GM18951 (cell line): Measurements from ENCODE around the gene FAT1.

ENCODE experiments used
- POLR2A ChIP-seq: IDR thresholded peaks from 4 replicates; pipeline ENCODE4 v1.6.1; 2011; ENCODE audit warnings: mild to moderate bottlenecking; ENCODE audit not compliant: insufficient read length, insufficient read depth; ENCODE audit errors: extremely low read depth
- in situ Hi-C: fragments of 300-500 bp; cut with MboI; formaldehyde crosslinking; loops from one replicate; pipeline ENCODE4 v1.12.0; 2022; ENCODE audit warnings: low sequenced_read_pairs, mixed read lengths, inconsistent platforms; ENCODE audit not compliant: unreplicated experiment

The FAT1 gene

DNA sequence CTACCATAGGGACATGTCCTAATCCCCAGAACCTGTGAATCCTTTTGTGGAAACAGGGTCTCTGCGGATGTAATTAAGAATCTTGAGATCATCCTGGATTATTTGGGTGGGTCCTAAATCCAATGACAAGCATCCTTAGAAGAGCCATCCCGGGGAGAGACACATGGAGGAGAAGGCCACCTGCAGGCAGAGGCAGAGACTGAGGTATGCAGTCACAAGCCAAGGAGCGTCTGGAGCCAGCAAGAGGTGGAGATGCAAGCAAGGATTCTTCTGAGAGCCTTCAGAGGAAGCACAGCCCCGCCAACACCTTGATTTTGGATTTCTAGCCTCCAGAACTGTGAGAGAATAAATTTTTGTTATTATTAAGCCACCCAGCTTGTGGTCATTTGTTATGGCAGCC, 13.8 kb upstream of the FAT1 start:
- in situ Hi-C loops, result no loop called here
- no peak for TF ChIP-seq POLR2A

DNA sequence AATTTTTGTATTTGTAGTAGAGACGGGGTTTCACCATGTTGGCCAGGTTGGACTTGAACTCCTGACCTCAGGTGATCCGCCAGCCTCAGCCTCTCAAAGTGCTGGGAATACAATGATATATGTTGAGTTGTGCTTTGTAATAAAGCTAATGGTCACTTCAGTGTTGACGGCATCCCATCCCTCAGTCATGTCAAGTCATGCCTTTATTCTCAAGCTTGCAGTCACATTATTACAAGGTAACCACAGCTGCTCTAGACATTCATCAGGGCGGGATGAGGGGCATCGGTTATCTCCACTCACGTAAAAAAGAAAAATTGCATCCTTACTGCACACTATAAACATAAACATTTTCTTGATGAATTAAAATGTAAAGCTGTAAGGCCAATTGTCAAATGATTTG, 12.8 kb upstream of the FAT1 start:
- no peak for TF ChIP-seq POLR2A
- in situ Hi-C loops, result no loop called here

DNA sequence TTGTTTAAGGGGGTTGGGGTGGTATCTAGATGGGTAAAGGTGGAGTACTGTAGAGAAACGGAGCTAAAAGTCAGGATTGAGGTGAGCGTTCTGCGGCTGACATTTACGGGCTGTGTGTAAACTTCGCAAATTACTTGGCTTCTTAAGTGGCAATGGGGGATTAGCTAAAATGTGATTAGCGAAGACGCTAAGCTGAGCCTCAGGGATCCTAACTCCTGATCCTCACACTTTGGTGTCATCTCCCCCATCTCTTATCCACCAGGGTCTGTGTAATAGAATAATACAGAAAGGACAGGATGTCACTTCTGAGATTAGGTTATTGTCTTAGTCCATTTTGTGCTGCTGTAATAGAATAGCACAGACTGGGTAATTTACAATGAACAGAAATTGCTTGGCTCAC, 10.6 kb upstream of the FAT1 start:
- in situ Hi-C loops, result no loop called here
- TF ChIP-seq POLR2A, result no peak

DNA sequence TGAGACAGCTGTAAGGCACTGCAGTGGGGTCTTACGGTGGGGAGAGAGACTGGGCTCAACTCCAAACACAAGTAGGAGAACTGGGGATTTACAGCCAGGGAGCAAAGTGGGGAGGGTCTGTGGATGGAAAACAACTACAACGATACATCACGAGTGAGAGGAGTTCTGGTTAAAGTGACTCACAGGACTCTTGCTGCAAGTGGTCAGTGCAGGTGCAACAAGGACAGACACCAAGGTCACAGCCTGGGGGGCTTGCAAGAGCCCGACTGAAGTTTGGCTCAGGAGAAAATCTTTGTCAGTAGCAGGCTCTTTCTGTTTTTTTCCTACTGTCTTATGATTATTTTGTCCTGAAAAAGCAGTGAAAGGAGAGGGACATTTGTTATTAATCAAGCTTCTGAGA, 10.1 kb upstream of the FAT1 start:
- in situ Hi-C loops, result no loop called here
- TF ChIP-seq POLR2A, result no peak

DNA sequence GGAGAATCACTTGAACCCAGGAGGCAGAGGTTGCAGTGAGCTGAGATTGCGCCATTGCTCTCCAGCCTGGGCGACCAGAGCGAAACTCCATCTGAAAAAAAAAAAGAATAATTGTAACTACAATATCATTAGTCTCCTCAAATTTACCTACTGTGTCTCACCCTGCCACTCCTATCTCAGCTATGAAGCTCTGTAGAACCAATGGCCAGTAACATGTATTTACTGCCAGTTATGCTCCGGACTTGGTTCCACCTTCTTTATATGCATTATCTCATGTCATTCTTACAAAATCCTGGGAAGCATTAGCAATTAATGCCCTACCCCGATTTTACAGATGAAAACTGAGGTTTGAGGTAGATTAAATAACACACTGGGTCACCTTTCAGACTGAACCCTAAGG, 7.0 kb upstream of the FAT1 start:
- no peak for TF ChIP-seq POLR2A
- in situ Hi-C loops, result no loop called here

DNA sequence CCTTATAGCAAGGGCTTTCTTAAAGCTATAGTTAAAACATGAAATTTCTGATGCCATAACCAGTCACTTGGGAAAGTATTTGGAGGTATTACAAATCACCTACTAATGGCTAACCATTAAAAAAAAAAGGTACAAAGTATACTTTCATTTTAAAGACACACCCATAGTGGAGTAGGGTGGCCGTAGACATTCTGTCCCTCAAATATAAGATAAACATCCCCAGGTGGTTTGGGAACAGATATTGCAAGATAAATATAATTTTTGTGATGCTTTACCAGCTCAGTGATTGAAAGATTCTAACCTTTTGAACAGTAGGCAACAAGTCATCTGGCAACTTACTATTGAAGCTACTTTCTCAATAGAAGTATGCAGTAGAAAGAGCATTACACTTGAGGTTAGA, 6.2 kb upstream of the FAT1 start:
- in situ Hi-C loops, result no loop called here

DNA sequence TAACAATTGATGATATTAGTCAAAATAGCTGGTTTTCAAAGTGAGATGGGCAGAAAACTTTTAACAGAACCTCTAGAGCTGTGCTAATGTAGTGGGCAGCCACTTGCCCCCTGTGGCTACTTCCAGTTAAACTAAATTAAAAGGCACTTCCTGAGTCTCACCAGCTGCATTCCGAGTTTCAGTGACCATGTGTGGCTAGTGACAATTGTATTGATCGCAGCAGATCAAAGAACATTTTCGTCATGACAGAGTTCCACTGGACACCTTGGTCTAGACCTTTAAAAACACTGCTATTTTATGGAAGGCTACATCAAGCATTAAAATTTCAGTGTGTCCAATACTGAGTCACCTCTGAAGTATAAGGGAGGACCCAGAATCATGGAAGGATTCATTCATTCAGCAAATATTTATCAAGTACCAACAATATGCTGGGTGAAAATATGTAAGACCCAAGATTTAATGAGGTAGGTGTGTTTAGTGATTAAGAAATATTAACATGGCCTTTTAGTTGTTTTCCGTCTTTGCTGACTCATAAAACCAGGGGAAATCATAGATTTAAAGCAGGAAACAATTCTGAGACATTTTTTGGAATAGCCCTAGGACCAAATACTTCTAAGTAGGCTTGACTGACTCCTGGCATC, 5.1 kb upstream of the FAT1 start:
- no peak for TF ChIP-seq POLR2A
- in situ Hi-C loops, result no loop called here

More for the DNA sequence above, 6.2 kb upstream of the FAT1 start:
- no peak for TF ChIP-seq POLR2A

DNA sequence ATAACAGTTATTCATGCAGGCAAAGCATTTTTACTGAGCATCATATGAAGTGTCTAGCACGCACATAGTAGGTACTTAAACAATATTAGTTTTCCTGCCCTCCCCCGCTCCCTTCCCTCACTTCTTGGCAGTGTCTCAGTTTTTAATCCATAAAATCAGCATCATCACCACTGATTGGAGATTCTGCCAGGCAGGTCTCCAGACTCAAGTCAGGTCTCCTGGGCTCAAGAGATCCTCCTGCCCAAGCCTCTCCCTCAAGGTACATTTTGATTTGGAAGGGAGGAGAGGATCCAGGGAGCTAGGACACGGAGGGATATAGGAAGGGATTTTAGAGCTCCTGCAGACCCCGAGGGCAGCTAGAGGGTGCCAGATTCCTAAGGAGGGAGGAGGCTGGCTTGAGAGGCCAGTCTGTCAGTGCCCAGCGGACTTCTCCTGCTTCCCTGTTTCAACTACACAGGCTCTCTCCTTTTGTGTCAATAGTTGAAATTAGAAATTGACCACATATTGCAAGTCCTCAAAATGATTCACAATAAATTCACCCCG, 4.4 kb upstream of the FAT1 start:
- no peak for TF ChIP-seq POLR2A
- in situ Hi-C loops, result no loop called here

DNA sequence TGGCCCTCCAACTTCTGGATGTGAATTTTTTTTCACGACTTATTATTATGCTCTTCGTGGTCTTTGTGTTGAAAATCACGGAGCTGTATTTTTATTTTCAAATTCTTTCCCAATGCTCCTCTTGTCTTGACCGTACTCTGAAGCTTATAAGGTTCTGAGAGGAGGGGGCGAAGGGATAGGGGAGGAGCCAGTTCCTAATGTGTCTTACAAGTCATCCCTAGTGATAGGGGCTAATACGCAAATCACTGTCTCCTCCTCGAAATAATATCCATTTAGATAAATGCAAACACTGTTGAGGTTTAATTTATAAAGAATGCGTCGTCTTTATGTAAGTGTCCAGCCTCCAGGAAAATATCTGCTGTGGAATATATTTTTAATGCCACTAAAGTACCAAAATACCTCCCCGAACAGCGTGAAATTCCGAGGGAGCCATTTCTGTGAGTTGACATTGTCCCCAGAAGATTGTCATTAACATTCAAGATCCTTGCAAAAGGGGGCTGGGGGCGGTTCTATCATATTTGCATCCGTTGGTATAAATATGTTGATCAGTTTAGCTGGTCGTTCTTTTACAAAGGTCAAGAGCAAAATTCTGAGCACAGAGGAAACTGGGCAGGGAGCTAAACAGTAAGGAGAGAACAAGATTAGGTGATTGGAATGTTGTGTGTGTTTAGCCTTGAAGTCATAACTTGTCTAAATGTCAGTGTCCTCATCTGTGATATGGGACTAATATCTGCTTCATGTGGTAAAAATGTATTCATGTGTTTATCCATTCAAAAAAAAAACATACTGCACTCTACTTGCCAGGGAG, 3.7 kb upstream of the FAT1 start:
- in situ Hi-C loops, result no loop called here
- TF ChIP-seq POLR2A, result no peak

DNA sequence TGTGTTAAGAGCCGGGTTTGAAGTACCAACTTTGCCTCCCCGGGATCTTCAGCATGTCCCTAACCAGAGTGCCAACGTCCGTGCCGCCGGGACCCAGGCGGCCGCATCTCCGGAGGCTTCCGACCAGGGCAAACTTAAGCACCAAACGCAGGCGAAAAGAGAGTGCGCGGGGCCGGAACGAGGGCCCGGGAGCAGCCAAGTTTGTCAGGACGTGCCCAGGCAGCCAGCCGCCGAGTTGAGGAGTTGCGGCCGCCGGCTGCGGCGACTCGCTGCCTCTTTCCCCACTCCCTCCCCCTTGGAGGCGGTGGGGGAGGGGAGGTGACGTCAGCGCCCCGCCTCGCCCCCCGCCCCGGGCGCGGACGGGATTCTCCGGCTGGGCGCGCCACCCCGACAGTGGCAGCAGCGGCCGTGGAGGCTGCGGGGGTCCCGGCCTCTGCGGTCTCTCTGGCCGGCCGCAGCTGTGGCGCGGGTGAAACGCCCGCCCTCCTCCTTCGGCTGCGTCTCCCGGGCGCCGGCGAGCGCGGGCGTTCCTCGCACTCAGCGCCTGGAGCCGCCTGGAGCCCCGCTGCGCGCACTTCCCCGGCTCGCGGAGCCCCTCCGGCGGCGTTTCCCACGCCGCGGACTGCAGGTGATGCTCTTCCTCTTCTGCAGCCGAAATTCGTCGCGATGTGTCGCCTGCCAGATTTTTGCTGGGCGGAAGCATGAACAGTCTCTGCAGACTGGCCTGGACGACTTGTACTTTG, 2.9 kb upstream of the FAT1 start:
- no peak for TF ChIP-seq POLR2A
- in situ Hi-C loops, result no loop called here

DNA sequence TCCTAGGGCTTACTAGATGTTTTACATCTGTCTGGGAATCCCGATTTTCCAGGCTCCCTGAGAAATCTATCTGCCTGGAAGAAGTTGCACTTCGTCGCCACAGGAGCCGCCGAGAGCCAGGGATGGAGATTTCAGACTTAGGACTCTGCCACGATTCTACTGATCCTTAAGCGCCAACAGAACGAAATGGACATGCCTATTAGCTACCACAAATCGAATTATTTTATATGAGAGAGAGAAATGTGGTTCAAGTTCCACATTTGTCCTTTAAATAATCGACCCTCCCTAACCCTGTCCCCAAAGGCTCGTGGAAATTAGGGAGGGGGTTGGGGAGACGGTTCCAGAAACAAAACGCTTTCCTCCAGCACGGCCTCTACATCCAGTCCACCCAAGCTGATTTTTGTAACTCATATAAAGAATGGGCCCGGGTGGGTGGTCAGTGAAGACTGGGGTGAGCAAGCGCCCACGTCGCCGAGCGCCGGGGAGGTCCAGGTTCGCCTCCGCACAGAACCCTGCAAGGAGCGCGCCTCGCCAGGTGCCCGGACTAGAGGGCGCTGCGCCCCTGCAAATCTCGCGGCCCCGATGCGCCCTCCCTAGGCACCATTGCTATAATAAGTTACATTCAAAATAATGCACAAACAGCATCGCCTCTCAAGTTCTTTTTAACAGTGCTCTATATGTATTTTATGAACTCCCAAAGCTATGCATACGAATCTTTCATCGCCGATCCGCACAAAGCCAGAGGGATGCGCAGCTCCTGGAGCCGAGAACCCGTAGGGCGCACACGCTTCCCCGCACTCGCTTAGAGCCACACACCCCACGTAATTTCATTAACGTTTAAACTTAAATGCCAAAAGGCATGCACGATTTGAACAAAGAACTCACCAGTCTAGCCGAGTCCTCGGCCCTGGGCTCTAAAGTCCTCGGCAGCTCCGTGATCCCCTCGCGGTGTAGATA, 2.1 kb upstream of the FAT1 start:
- in situ Hi-C loops, result no loop called here
- no peak for TF ChIP-seq POLR2A

DNA sequence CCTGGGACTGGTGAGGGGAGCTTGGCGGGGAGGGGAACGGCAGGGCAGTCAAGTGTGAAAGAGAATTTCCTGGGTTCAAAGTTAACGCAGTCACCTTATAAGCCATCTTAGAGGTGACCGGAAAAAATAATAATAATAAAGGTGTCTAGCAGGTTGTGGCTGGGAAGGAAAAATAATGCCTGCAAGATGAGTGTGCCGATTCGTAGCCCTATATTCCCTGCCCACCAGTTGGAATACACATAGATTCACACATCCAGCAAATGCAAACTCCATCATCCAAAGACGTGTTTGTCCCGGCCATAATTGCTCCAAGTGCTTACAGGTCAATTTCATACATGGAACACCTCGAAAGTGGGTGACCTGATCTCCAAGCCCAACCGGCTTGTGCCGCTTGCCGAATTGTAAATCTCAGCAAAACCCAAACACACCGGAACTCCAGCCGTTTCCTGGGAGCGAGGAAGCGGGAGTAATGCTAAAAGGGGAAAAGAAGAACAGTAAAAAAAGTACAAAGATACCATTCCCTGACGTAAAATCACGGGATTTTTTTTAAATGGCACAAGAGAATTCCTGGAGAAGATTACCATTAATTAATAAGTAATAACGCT, 1.3 kb upstream of the FAT1 start:
- TF ChIP-seq POLR2A, result no peak
- in situ Hi-C loops, result no loop called here
